Sciatic nerve (tissue), 2 donors: ENCODE measurements around the gene PKD1. TPM values are rescaled to one million over a fixed set of nuclear protein-coding genes. Genes with fewer than 3 reads are reported as not detected.
"Not testable (repeated sequence)": the region's sequence is repeated elsewhere in the genome, so short reads cannot be mapped to it uniquely, and the experiment has no call there.

Source experiments
- ATAC-seq: fragments of 200-7000 bp; cut with Tn5 transposase; one replicate; pipeline ENCODE4 v1.9.1; 2020; ENCODE audit warnings: mild to moderate bottlenecking, moderate library complexity
- DNase-seq: peaks from one replicate; pipeline ENCODE4 v3.0.0-alpha.2; 2020; ENCODE audit warnings: low spot score
- intact Hi-C: fragments of 100-400 bp; cut with DNase I; formaldehyde crosslinking; loops from one replicate; pipeline ENCODE4 v1.14.2; 2022
- total RNA-seq: library from RNA; stranded (reverse); fragmentation: NEBNext Ultra II Directional; extraction: Animal tissue kit (Norgen Biotek cat#: 25700); gene quantifications from one replicate; pipeline ENCODE4 v1.2.1, GENCODE V29; 2021
- donor health status: DM: no; HTN: no; CAD: no.
- donor health status: DM: no; HTN: no; CAD: no.

Gene PKD1
- 159 TPM for total RNA-seq

DNA sequence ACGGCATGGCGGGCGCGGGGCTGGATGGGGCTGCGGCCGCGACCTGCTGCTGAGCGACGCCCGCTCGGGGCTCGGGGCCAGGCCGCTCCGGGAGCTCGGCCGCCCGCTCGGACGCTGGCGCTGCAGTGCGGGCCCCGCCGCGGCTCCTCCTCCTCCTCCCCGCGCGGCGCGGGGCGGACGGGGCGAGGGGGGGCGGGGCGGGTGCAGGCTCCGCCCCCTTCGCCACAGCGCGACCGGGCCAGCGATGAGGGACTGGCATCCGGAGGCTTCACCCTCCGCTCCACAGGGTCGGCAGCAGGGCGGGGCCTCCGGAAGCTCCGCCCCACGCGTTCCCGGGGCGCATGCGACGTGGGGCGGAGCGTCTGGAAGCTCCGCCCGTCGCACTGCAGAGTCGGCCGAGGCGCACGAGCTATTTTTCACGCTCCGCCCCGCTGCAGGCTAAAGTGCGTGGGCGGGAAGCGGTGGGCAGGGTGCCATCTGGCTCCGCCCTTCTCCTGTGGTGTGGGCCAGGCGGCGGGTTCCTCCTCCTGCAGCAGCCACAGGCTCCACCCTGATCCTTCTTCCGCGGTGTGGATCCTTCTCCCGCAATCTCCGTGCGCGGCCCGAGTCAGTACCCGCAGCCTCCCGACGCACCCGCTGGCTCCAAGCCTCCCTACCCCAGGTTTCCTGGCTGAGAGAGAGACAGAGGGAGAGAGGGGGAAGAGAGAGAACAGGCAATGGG is at the start of gene PKD1:
Gene PKD1, minus strand, starts transcription at position 129 of the 721 bp plus-strand sequence. CDS start 209 bp downstream, outside the sequence.
- ATAC-seq (peak; percentile 91), DNase-seq (peak; percentile 100)
- intact Hi-C loops = not testable (repeated sequence)

DNA sequence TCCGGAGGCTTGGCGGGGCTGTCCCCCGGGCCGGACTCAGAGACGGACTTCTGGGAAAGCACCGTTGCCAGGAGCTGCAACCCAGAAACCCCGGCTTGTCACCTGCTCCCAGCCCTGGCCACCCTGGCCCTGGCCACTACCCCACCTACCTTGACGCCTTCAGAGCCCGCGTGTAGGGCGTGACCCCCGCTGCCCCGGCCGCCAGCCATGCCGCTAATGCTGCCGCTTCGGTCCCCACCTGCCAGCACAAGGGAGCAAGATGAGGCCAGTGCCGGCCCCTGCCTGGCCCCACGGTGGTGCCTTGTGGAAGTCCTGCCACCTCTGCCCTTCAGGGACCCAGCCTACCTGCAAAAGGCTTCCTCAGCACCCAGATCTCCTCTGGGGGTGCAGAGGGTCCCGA is 49.3 kb upstream of the PKD1 start:
- DNase-seq (no peak), ATAC-seq (no peak)
- intact Hi-C loops = no loop called here

GRCh38 chr16:2184346-2184745 is 48.6 kb upstream of the PKD1 start:
- DNase-seq = no peak
- no peak for ATAC-seq
- intact Hi-C loops = no loop called here

GRCh38 chr16:2183671-2184070 is 48.0 kb upstream of the PKD1 start:
- DNase-seq (no peak), ATAC-seq (no peak)
- intact Hi-C loops = no loop called here

DNA sequence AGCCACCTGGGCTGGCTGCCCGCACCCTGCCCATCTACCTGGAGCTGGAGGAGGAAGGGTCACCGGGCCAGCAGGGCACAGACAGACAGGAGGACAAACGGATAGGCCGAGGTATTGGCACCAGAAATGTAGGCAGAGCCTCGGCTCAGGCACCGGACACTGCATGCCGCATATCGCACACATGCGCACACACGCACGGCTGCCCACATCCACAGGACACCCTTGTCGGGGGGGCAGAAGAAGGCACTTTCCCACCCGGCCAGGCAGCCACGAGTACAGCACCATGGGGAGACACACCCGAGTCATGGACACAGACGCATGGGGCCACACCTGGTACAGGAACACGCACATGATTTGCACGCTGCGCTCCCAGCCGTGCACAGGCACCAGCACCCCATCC is 46.3 kb upstream of the PKD1 start:
- no peak for ATAC-seq
- intact Hi-C loops = no loop called here
- DNase-seq = no peak

- intact Hi-C loops = no loop called here
- DNase-seq (no peak), ATAC-seq (no peak)
Observed at GRCh38 chr16:2180962-2181923, 45.5 kb upstream of the PKD1 start.

- no peak for ATAC-seq
- intact Hi-C loops = no loop called here
- DNase-seq = no peak
Observed at GRCh38 chr16:2180461-2180860, 44.8 kb upstream of the PKD1 start.

DNA sequence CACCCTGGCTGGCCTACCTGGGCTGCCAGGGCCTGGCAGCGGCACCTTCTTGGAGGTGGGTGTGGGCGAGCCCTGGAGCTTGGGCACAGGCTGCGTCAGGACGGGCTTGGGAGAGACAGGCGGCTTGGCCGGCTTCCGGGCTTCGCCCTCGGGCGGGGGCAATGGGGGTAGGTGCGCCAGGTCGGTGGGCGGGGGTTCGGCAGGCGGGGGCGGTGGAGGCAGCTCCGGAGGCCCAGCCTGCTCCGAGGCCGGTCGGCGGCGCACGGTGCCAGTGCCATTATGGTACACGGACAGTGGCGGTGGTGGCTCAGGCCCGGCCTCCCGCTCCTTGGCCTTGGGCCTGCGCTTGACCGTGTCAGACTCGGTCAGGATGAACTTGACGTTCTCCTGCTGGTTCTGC is 43.9 kb upstream of the PKD1 start:
- no peak for DNase-seq
- intact Hi-C loops = no loop called here
- no peak for ATAC-seq

GRCh38 chr16:2179107-2179501 is 43.4 kb upstream of the PKD1 start:
- intact Hi-C loops = no loop called here
- ATAC-seq = no peak
- no peak for DNase-seq

DNA sequence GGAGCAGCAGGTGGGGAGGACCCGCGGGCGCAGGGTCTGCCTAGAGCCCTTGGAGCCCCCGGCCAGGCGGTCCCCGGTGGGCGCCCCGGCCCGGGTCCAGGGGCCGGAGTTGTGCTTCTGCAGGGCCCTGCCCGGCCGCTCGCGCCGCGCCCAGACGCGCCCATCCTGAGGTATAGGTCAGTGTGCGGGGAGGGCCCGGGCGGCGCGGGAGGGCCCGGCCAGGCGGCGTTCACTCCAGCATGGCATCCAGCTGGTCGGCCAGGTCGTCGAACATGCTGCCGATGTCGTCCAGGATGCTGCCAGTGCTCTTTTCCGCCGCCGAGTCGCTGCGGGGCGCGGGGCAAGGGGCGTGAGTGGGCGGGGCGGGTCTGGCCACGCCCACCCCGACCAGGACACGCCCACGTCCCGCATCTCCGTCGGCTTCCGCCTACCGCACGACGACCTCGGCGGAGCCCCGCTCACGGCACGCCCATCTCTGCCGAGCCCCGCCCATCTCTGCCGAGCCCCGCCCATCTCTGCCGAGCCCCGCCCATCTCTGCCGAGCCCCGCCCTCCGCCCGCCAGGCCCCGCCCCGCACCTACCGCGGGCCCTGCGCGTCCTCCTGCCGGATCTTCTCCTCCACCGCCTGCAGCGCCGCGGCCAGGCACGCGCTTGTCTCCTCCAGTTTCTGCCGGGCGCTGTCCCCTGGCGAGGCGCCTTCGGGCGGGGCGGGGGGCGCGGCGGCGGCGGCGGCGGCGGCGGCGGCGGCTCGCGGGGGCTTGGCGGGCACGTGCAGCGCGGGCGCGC is 42.8 kb upstream of the PKD1 start:
- DNase-seq (no peak), ATAC-seq (peak; percentile 44)
- intact Hi-C loops = no loop called here

DNA sequence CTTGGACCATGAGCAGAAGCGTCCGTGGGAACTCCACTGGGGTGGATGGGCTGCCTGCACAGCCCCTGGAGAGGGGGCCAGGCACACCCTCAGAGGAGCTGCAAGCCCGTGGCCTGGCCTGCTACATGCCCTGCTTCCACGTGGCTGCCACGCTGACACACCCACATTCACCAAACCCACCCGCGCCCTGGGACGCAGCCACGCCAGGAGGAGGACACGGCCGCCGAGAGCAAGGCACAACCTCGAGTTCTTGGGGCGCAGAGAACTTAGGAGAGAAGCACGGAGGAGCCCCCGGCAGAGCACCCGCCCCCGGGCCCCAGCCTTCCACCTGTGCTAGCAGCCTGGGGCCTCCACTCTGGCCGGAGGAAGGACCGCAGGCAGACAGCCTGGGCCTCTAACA is 41.9 kb upstream of the PKD1 start:
- intact Hi-C loops = no loop called here
- DNase-seq (no peak), ATAC-seq (no peak)

DNA sequence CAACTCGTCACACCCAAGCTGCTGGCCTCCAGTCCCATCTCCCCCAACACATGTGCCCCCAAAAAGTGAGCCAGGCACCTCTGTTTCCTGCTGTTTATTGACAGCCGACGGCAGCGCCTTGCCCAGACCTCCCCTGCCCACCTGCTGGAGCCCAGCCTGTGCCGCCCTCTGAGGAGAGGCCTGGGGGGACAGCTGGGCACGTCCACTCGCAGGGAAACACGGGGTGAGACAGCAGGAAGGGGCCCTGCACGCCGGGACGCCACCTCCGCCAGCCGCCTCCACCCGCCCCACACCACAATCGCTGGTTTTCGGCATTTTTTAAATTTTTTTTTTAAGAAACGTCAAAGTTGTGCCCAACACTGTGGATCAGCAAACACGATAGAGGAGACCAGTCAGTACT is 41.4 kb upstream of the PKD1 start:
- no peak for DNase-seq
- ATAC-seq = no peak
- intact Hi-C loops = no loop called here

DNA sequence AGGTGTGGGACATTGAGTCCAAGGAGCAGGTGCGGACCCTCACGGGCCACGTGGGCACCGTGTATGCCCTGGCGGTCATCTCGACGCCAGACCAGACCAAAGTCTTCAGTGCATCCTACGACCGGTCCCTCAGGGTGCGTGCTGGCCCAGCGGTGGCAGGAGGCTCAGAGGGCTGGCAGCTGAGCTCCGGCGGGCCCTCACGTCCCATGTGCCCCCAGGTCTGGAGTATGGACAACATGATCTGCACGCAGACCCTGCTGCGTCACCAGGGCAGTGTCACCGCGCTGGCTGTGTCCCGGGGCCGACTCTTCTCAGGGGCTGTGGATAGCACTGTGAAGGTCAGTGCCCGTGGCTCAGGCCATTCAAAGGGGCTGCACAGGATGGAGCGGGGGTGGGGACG is 40.3 kb upstream of the PKD1 start:
- DNase-seq (no peak), ATAC-seq (no peak)
- intact Hi-C loops = no loop called here

- DNase-seq (no peak), ATAC-seq (no peak)
- intact Hi-C loops = no loop called here
Observed at GRCh38 chr16:2175454-2175853, 39.8 kb upstream of the PKD1 start.

GRCh38 chr16:2174396-2175131 is 38.9 kb upstream of the PKD1 start:
- ATAC-seq (no peak), DNase-seq (no peak)
- intact Hi-C loops = no loop called here

GRCh38 chr16:2173916-2174315 is 38.2 kb upstream of the PKD1 start:
- intact Hi-C loops = no loop called here
- no peak for ATAC-seq

DNA sequence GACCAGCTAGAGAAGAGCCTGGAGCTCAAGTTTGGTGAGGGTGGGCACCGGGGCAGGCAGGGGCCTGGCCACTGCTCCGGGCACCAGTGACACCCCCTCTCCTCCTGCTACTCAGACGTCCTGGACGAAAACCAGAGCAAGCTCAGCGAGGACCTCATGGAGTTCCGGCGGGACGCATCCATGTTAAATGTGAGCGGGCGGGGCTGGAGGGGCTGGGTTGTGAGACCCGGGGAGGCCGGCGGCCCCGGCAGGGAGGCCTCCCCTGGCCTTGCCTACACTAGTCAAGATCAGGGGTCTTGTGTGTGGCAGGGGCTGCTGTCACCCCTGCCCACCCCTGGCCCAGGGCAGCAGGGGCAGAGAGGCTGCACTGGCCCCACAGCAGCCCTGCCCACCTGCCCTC is 37.7 kb upstream of the PKD1 start:
- ATAC-seq (no peak), DNase-seq (no peak)
- intact Hi-C loops = no loop called here

More at GRCh38 chr16:2173916-2174315, 38.2 kb upstream of the PKD1 start:
- DNase-seq = no peak

DNA sequence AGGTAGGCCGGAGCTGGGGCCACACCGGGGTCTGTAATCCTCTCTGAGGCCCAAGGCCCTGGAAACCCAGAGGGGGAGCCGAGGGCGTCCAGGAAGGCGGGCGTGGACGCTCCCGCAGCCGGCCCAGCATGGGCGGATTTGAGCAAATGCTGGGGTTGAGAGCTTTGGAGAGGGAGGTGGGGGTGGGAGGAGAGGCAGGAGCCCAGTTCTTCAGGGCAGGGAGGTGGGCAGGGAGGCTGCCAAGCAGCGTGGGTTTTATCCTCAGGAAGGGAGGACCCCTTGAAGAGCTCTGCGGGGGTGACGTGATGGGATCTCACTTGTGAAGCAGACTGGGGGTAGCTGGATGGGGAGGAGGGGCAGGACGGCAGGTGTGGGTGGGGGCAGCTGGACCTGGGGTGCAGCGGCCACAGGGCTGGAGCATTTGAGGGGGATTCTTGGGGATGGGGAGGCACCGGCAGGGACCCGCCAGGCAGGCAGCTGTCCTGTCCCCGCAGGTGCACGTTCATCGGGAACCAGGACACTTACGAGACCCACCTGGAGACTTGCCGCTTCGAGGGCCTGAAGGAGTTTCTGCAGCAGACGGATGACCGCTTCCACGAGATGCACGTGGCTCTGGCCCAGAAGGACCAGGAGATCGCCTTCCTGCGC is 37.1 kb upstream of the PKD1 start:
- no peak for DNase-seq
- intact Hi-C loops = no loop called here
- no peak for ATAC-seq
